Glutamatergic neuron (in vitro differentiated cells): ENCODE data around the gene SUSD2. TPM values are rescaled to one million over a fixed set of nuclear protein-coding genes. Genes with fewer than 3 reads are reported as not detected.

Source experiments
- DNase-seq: peaks from one replicate; pipeline ENCODE4 v3.0.0; 2022
- H3K27ac Mint-ChIP-seq: one replicate; pipeline ENCODE4 v1.8.0; 2020; ENCODE audit warnings: mild to moderate bottlenecking, mixed read lengths, inconsistent platforms; ENCODE audit not compliant: unreplicated experiment
- H3K27me3 Mint-ChIP-seq: one replicate; pipeline ENCODE4 v1.8.0; 2020; ENCODE audit warnings: mild to moderate bottlenecking, moderate library complexity, mixed read lengths, inconsistent platforms; ENCODE audit not compliant: unreplicated experiment
- H3K36me3 Mint-ChIP-seq: one replicate; pipeline ENCODE4 v1.8.0; 2020; ENCODE audit warnings: mild to moderate bottlenecking, mixed read lengths, inconsistent platforms; ENCODE audit not compliant: unreplicated experiment
- H3K4me1 Mint-ChIP-seq: one replicate; pipeline ENCODE4 v1.8.0; 2020; ENCODE audit warnings: mild to moderate bottlenecking, low read depth, mixed read lengths, inconsistent platforms; ENCODE audit not compliant: unreplicated experiment
- H3K4me3 Mint-ChIP-seq: one replicate; pipeline ENCODE4 v1.8.0; 2020; ENCODE audit warnings: mild to moderate bottlenecking, mixed read lengths, inconsistent platforms; ENCODE audit not compliant: unreplicated experiment
- H3K9me3 Mint-ChIP-seq: one replicate; pipeline ENCODE4 v1.8.0; 2020; ENCODE audit warnings: mild to moderate bottlenecking, moderate library complexity, mixed read lengths, inconsistent platforms; ENCODE audit not compliant: unreplicated experiment
- CTCF ChIP-seq: fragments of 200-600 bp; sonication (generic); IDR thresholded peaks from one replicate; pipeline ENCODE4 v1.5.0; 2021; ENCODE audit not compliant: partially characterized antibody, unreplicated experiment
- total RNA-seq: library from RNA; stranded (reverse); fragmentation: NEBNext Ultra II Directional; extraction: Animal tissue kit (Norgen Biotek cat#: 25700); gene quantifications from one replicate; pipeline ENCODE4 v1.2.1, GENCODE V29; 2021; ENCODE audit not compliant: unreplicated experiment

SUSD2 gene
- total RNA-seq, 1 donor from 2014 or later, result 123 TPM

DNA sequence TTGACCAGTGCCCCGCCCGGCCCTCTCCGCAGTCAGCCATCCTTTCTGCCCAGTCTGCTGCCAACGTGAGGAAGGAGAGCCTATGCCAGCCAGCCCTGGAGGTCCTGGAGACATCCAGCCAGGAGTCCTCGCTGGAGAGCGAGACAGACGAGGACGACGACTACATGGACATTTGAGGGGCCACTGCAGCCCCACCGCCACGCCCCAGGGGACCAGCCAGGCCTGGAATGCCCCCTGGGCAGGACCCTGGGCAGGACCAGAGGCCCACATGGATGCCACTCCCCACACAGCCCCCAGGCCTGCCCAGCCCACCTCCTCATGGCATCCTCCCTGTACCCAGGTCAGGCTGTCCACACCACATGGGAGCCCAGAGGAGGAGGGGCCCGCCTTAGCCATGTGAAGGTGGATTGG is 3.3 kb upstream of the SUSD2 start:
- no peak for TF ChIP-seq CTCF

DNA sequence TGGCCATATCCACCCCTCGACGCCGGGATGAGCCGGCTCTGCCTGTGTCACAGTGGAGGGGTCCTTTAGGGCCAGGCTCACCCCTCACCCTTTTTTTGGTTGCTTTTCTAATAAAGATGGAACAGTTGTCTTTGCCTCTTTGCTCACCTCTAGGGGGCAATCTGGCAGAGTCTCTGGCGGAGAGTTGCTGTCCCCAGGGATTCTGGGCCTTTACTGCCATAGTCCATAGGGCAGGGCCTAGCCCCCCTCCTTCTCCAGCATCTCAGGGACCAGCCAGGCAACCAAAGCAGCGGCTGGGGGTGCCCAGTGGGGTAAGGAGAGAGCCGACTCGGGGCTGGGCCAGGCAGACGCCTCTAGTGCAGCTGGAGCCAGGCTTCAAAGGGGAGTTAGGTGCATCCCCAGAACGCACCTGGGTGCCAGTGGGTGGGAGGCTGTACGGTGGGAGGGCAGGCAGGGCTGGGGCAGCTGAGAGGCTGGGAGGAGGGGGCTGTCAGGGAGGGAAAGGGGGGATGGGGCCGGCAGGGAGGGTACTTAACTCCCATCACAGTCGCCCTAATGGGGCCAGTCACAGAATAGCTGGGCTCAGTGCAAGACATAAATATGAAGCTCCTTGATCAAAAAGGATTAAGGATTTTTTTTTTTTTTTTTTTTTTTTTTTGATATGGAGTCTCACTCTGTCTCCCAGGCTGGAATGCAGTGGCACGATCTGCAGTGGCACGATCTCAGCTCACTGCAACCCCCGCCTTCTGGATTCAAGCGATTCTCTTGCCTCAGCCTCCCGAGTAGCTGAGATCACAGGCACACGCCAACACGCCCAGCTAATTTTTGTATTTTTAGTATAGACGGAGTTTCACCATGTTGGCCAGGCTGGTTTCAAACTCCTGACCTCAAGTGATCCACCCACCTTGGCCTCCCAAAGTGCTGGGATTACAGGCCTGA is 2.5 kb upstream of the SUSD2 start:
- peak overlapping the region; percentile 43 for H3K27ac Mint-ChIP-seq
- DNase-seq, result no peak

More for the DNA sequence above, 3.3 kb upstream of the SUSD2 start:
- Mint-ChIP-seq H3K27me3 (peaks cover 16% of the 10 kb centered on the region), H3K4me3 (no peak overlapping the region), H3K27ac (no peak overlapping the region), H3K36me3 (no peaks in the 10 kb centered on the region), H3K4me1 (peaks cover 21% of the 10 kb centered on the region), H3K9me3 (peaks cover 9% of the 10 kb centered on the region)
- DNase-seq, result no peak

DNA sequence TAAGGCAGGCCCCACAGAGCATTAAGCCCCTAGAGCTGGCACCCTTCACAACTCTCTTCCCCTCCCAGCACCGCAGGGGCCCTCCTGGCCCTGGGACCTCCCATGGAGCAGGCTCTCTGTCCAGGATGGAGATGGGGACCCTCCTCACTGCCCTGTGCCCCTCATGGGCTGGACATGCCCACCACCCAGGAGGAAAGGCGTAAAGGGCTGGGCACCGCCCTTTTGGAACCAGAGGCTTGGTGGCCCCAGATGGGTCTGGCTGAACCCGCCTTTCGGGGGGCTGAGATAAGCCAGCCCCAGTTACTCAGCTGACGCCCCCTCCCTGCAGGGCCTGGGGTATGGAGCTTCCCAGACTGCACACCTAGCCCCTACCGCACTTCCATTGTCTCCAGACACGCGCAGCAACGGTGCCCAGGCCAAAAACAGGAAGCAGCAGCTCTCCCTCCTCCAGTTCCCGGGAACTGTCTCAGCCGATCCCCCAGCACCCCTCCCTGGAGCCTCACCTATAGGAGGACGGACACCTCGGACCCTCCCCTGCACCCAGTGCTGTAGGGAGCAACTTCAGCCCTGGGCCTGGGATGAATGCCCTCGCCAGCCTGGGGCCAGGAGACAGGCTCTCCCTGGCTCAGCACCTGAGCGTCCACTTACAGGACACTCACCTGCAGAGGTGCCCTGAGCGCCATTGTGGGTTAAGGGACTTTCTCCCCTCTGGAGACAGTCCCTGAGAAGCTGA is 1.6 kb upstream of the SUSD2 start:
- peaks cover 21% of the 10 kb centered on the region for H3K4me1 Mint-ChIP-seq
- H3K9me3 Mint-ChIP-seq, result peaks cover 9% of the 10 kb centered on the region
- no peak overlapping the region for H3K4me3 Mint-ChIP-seq
- DNase-seq, result no peak
- TF ChIP-seq CTCF, result no peak
- H3K27ac Mint-ChIP-seq, result peak overlapping the region; percentile 79
- H3K27me3 Mint-ChIP-seq, result peaks cover 16% of the 10 kb centered on the region
- H3K36me3 Mint-ChIP-seq, result no peaks in the 10 kb centered on the region

More for the DNA sequence above, 2.5 kb upstream of the SUSD2 start:
- H3K27me3 Mint-ChIP-seq, result peaks cover 16% of the 10 kb centered on the region
- peaks cover 9% of the 10 kb centered on the region for H3K9me3 Mint-ChIP-seq
- H3K4me1 Mint-ChIP-seq, result peaks cover 21% of the 10 kb centered on the region
- H3K36me3 Mint-ChIP-seq, result no peaks in the 10 kb centered on the region
- no peak overlapping the region for H3K4me3 Mint-ChIP-seq
- peak; percentile 60 for TF ChIP-seq CTCF

- H3K27me3 Mint-ChIP-seq, result peaks cover 16% of the 10 kb centered on the region
- H3K9me3 Mint-ChIP-seq, result peaks cover 7% of the 10 kb centered on the region
- H3K27ac Mint-ChIP-seq, result peak overlapping the region; percentile 86
- DNase-seq, result peak; percentile 19
- no peak overlapping the region for H3K4me3 Mint-ChIP-seq
- no peak for TF ChIP-seq CTCF
- peaks cover 19% of the 10 kb centered on the region for H3K4me1 Mint-ChIP-seq
- H3K36me3 Mint-ChIP-seq, result no peaks in the 10 kb centered on the region
Measured at GRCh38 chr22:24180316-24181087, 785 bp upstream of the SUSD2 start.
